ENCODE measurements around the gene UBA5. TPM values are rescaled to one million over a fixed set of nuclear protein-coding genes. Genes with fewer than 3 reads are reported as not detected.
"Not testable (repeated sequence)": the region's sequence is repeated elsewhere in the genome, so short reads cannot be mapped to it uniquely, and the experiment has no call there.

The UBA5 gene
- 10 to 100 TPM; 32.2 to 45.1 (median 35.7) TPM for total RNA-seq
- polyA plus RNA-seq, result 10 to 100 TPM; 47.2 to 49.0 TPM

GRCh38 chr3:132660052-132660810, at the start of gene UBA5:
UBA5 (plus strand) TSS chr3:132660329; CDS start chr3:132660538, 209 bp downstream.
- no peak for FAIRE-seq
- H3K4me1 ChIP-seq, result peaks cover 10 to 39% (median 19%) of the 10 kb centered on the region in 3 donors
- 0 to 1% methylated on average over 59 to 64 of the region's 64 CpGs for WGBS, 2 donors

GRCh38 chr3:132615301-132615700, 44.8 kb upstream of the UBA5 start:
- WGBS, 2 donors, result 96 to 99% methylated on average over 3 of the region's 3 CpGs
- H3K27ac ChIP-seq; H3K9me3 ChIP-seq; H3K27me3 ChIP-seq; H3K4me1 ChIP-seq; H3K36me3 ChIP-seq; H3K4me3 ChIP-seq; ATAC-seq; FAIRE-seq; intact Hi-C loops (cut with DNase I); DNase-seq: not testable (repeated sequence)

More at GRCh38 chr3:132660052-132660810, at the start of gene UBA5:
- ATAC-seq, result peak; percentile 75 to 87 (median 82)
- peak within 1 kb of the TSS; percentile 44 to 89 (median 86) for H3K4me3 ChIP-seq
- H3K36me3 ChIP-seq, result no peaks in the 10 kb centered on the region
- DNase-seq, result peak; percentile 63 to 89 (median 70)
- no peak for TF ChIP-seq CTCF (IDR thresholded peaks at IDR 0.05)
- intact Hi-C loops (cut with DNase I), result no loop called here
- peak within 1 kb of the TSS; percentile 82 to 96 (median 92) for H3K27ac ChIP-seq
- H3K27me3 ChIP-seq, result no peaks in the 10 kb centered on the region
- H3K9me3 ChIP-seq, result no peaks in the 10 kb centered on the region

- Histone ChIP-seq H3K27me3 (no peaks in the 10 kb centered on the region), H3K9me3 (no peaks in the 10 kb centered on the region), H3K4me1 (peaks cover 0 to 5% (median 0%) of the 10 kb centered on the region in 3 donors), H3K4me3 (no peak overlapping the region), H3K36me3 (no peaks in the 10 kb centered on the region), H3K27ac (no peak overlapping the region)
- no peak for DNase-seq
- WGBS, 2 donors, result 86 to 92% methylated on average over 3 of the region's 3 CpGs
- no peak for ATAC-seq
- TF ChIP-seq CTCF (IDR thresholded peaks at IDR 0.05), result no peak
- intact Hi-C loops (cut with DNase I), result no loop called here
- no peak for FAIRE-seq
These were observed 44.2 kb upstream of the UBA5 start for GRCh38 chr3:132615881-132616280.

- WGBS, 2 donors, result 38 to 50% methylated on average over 1 of the region's 1 CpG
- Histone ChIP-seq H3K27me3 (no peaks in the 10 kb centered on the region), H3K4me3 (no peak overlapping the region), H3K9me3 (no peaks in the 10 kb centered on the region), H3K4me1 (peaks cover 0 to 5% (median 0%) of the 10 kb centered on the region in 3 donors), H3K36me3 (no peaks in the 10 kb centered on the region), H3K27ac (no peak overlapping the region)
- DNase-seq (no peak), FAIRE-seq (no peak), ATAC-seq (no peak)
- no peak for TF ChIP-seq CTCF (IDR thresholded peaks at IDR 0.05)
- intact Hi-C loops (cut with DNase I), result no loop called here
These were observed 43.3 kb upstream of the UBA5 start for GRCh38 chr3:132616780-132617179.

- no peak overlapping the region for H3K27ac ChIP-seq
- no peak for ATAC-seq
- no peak for FAIRE-seq
These were observed 38.0 kb upstream of the UBA5 start for GRCh38 chr3:132622148-132622547.

More at GRCh38 chr3:132622148-132622547, 38.0 kb upstream of the UBA5 start:
- no peaks in the 10 kb centered on the region for H3K4me1 ChIP-seq
- no peaks in the 10 kb centered on the region for H3K27me3 ChIP-seq
- no peak for TF ChIP-seq CTCF (IDR thresholded peaks at IDR 0.05)
- no peak for DNase-seq
- no peaks in the 10 kb centered on the region for H3K9me3 ChIP-seq
- H3K4me3 ChIP-seq, result no peak overlapping the region
- peaks cover 0 to 2% (median 0%) of the 10 kb centered on the region in 3 donors for H3K36me3 ChIP-seq
- intact Hi-C loops (cut with DNase I), result no loop called here
- WGBS, 2 donors, result 77 to 87% methylated on average over 1 of the region's 1 CpG

All from pancreas (tissue), 10 donors.